Adrenal gland (tissue), 5 donors: ENCODE results near the gene VEGFA.

Source experiments
- POLR2A ChIP-seq, 2 donors: fragments of 450-650 bp; IDR thresholded peaks; one replicate each; pipeline ENCODE4 v1.6.1; 2017; ENCODE audit warnings: antibody characterized with exemption in 2 of 2, mild to moderate bottlenecking in 2 of 2, moderate library complexity in 1 of 2
- TF ChIP-seq, protein P1 (sequence below), 6 experiments: fragments of 450-650 bp in 4 of 6; fragments of 200-600 bp in 2 of 6; sonication (generic) in 1 of 6; IDR thresholded peaks; 1 replicate in 5 of 6; 2 replicates in 1 of 6; pipeline versions ENCODE4 v1.5.1 to v1.8.0; 2016 to 2021; ENCODE audit warnings: antibody characterized with exemption in 6 of 6, mild to moderate bottlenecking in 2 of 6, moderate library complexity in 1 of 6
- donor health status: DM: no; HTN: no; CAD: no.

GRCh38 chr6:43831191-43831590 is 61.2 kb downstream of the VEGFA start:
- TF ChIP-seq, protein P1, sequence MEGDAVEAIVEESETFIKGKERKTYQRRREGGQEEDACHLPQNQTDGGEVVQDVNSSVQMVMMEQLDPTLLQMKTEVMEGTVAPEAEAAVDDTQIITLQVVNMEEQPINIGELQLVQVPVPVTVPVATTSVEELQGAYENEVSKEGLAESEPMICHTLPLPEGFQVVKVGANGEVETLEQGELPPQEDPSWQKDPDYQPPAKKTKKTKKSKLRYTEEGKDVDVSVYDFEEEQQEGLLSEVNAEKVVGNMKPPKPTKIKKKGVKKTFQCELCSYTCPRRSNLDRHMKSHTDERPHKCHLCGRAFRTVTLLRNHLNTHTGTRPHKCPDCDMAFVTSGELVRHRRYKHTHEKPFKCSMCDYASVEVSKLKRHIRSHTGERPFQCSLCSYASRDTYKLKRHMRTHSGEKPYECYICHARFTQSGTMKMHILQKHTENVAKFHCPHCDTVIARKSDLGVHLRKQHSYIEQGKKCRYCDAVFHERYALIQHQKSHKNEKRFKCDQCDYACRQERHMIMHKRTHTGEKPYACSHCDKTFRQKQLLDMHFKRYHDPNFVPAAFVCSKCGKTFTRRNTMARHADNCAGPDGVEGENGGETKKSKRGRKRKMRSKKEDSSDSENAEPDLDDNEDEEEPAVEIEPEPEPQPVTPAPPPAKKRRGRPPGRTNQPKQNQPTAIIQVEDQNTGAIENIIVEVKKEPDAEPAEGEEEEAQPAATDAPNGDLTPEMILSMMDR (IDR thresholded peaks at IDR 0.05), result no peak
- no peak for TF ChIP-seq POLR2A (IDR thresholded peaks at IDR 0.05)
